DOHH2 (cell line): ENCODE data around the gene FBP1.

Experiments used
- CTCF ChIP-seq: fragments of 200-600 bp; sonication (generic); IDR thresholded peaks from one replicate; pipeline ENCODE4 v1.5.1; 2014; ENCODE audit warnings: antibody characterized with exemption, mild to moderate bottlenecking, low read depth, low read length; ENCODE audit not compliant: poor library complexity, severe bottlenecking
- EZH2phosphoT487 ChIP-seq: fragments of 200-600 bp; sonication (generic); IDR thresholded peaks from 2 replicates; pipeline ENCODE4 v1.6.1; 2017; ENCODE audit warnings: borderline replicate concordance, mild to moderate bottlenecking, antibody characterized with exemption, low read length, moderate library complexity, mixed read lengths

GRCh38 chr9:94676446-94677131 lies 37.3 kb upstream of the FBP1 start:
- TF ChIP-seq CTCF (no peak), EZH2phosphoT487 (no peak)
